ENCODE data around the gene LOX. TPM values are rescaled to one million over a fixed set of nuclear protein-coding genes. Genes with fewer than 3 reads are reported as not detected.

The LOX gene
- total RNA-seq, 1 experiment from 2014 or later, result 0.12 TPM

- ATAC-seq, result no peak
- no TSS peak for BruUV-seq (replicated peaks)
- Histone ChIP-seq H3K79me2 (ENCODE audit: insufficient read depth, low read length) (no peaks in the 10 kb centered on the region), H3K9ac (ENCODE audit: low read length) (no peak overlapping the region), H3K4me1 (ENCODE audit: control insufficient read depth in 1 of 2, insufficient read depth in 2 of 2, low read length in 2 of 2) (no peaks in the 10 kb centered on the region), H3K4me3 (replicated peaks in 1 of 2; ENCODE audit: low read depth in 1 of 2, low read length in 2 of 2) (no peak overlapping the region), H2AFZ (ENCODE audit: low read depth, low read length, poor library complexity, severe bottlenecking) (no peak overlapping the region), H3K36me3 (ENCODE audit: control insufficient read depth in 1 of 2, insufficient read depth in 2 of 2, low read length in 2 of 2) (no peaks in the 10 kb centered on the region), H4K20me1 (ENCODE audit: insufficient read depth) (no peaks in the 10 kb centered on the region), H3K9me3 (ENCODE audit: control insufficient read depth in 1 of 2, insufficient read depth in 1 of 2, low read depth in 1 of 2, low read length in 2 of 2) (no peaks in the 10 kb centered on the region), H3K27ac (ENCODE audit: low read depth, low read length) (no peak overlapping the region), H3K27me3 (ENCODE audit: insufficient read depth, low read length) (no peaks in the 10 kb centered on the region), H3K9me2 (ENCODE audit: insufficient read depth) (no peaks in the 10 kb centered on the region), H3K4me2 (ENCODE audit: low read length) (no peak overlapping the region)
- RAD21 ChIA-PET (ENCODE audit: low non-redundant PET in 1 of 2, low total read pairs in 2 of 2, uncharacterized antibody in 2 of 2, unreplicated experiment in 2 of 2), result no interaction called here
- POLR2A ChIA-PET, result no interaction called here
- intact Hi-C loops (cut with micrococcal nuclease), result no loop called here
- TF ChIP-seq SIN3A (IDR thresholded peaks at IDR 0.05; ENCODE audit: low read depth), result no peak
- no peak for TF ChIP-seq CBX3 (IDR thresholded peaks at IDR 0.05; ENCODE audit: low read depth)
- no peak for TF ChIP-seq ZNF274 (IDR thresholded peaks at IDR 0.05; ENCODE audit: low read depth, low read length)
- no peak for TF ChIP-seq POLR2AphosphoS5 (IDR thresholded peaks at IDR 0.05; ENCODE audit: low read depth, low read length)
- no peak for TF ChIP-seq JUND (IDR thresholded peaks at IDR 0.05)
- TF ChIP-seq REST (IDR thresholded peaks at IDR 0.05; ENCODE audit: low read depth), result no peak
- no peak for TF ChIP-seq SRF (IDR thresholded peaks at IDR 0.05; ENCODE audit: low read depth)
- TF ChIP-seq ZFX (IDR thresholded peaks at IDR 0.05), result no peak
- no peak for TF ChIP-seq TCF7L2 (IDR thresholded peaks at IDR 0.05; ENCODE audit: borderline replicate concordance, extremely low read depth, insufficient read depth, insufficient read length)
- TF ChIP-seq RAD21 (IDR thresholded peaks at IDR 0.05; ENCODE audit: low read depth), result no peak
- TF ChIP-seq EGR1 (IDR thresholded peaks at IDR 0.05; ENCODE audit: low read depth), result no peak
- no peak for TF ChIP-seq ZBTB33 (IDR thresholded peaks at IDR 0.05; ENCODE audit: extremely low read depth, insufficient replicate concordance, low read length)
- no peak for TF ChIP-seq EZH2phosphoT487 (IDR thresholded peaks at IDR 0.05; ENCODE audit: borderline replicate concordance)
- DNase-seq (ENCODE audit: low read depth, low spot score), result no peak
- CTCF ChIA-PET, result no interaction called here
Observed at GRCh38 chr5:122107016-122107415, 29.0 kb upstream of the LOX start.
